Measurements from ENCODE around the gene PROZ.

Gene PROZ

DNA sequence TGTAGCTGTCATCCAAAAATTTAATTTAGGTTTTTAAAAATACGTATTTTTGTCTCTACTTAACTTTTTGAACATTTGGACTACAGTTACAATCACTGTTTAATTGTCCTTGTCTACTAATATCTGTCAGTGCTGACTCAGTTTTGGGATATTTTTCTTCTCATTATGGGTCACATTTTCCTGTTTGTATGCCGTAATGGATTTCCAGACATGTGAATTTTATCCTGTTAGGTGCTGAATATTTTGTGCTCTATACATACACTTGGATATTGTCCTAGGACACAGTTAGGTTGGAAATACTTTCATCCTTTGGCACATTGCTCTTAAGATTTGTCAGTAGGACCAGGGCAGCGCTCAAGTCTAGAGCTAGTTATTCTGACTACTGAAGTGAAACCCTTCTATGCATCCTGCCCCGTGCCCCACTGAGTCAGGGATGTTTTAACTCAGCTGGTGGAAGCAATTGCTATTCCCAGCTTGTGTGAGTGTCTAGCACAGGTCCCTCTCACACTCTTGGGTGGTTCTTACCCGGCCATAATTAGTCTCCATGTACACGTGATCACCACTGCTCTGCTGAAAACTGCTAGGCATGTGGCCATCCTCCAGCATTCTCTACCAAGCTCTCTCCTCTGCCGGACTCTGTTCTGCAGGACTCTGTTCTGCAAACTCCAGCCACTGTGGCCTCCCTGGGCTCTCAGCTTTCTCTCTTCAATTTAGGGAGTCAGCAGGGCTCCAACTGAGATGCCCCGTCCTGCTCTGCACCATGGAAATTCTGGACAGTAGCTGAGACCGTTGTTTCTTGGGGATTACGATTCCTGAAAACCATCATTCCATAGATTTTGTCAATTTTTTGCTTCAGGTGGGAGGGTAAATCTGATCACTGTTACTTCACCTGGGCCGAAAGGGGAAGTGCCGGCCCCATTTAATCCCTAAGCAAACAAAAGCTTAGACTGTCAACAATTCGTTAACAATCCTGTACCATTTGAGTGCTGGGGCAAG is 11.1 kb downstream of the PROZ start:
- no peak for DNase-seq (ENCODE audit: low spot score)
- TF ChIP-seq, protein P1, sequence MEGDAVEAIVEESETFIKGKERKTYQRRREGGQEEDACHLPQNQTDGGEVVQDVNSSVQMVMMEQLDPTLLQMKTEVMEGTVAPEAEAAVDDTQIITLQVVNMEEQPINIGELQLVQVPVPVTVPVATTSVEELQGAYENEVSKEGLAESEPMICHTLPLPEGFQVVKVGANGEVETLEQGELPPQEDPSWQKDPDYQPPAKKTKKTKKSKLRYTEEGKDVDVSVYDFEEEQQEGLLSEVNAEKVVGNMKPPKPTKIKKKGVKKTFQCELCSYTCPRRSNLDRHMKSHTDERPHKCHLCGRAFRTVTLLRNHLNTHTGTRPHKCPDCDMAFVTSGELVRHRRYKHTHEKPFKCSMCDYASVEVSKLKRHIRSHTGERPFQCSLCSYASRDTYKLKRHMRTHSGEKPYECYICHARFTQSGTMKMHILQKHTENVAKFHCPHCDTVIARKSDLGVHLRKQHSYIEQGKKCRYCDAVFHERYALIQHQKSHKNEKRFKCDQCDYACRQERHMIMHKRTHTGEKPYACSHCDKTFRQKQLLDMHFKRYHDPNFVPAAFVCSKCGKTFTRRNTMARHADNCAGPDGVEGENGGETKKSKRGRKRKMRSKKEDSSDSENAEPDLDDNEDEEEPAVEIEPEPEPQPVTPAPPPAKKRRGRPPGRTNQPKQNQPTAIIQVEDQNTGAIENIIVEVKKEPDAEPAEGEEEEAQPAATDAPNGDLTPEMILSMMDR (IDR thresholded peaks at IDR 0.05; ENCODE audit: extremely low read depth, missing control alignments) = no peak

DNA sequence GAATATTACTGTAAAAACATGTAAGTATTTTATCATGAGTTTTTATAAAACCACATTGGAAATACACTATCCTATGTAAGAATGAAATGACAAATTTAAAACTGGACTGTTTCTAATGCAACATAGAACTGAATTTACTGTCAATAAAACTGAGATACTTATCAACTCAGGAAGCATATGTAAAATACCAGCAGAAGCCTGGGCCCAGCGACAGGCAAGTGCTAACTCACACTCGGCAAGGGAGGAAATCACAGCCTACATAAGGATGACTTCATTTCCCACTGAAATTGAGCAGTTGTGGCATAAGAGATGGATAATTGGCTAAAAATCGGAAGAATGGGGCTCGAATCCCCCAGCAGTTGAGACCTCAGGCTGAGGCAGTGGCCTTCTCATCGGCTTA is 12.1 kb downstream of the PROZ start:
- no peak for DNase-seq (ENCODE audit: low spot score)
- TF ChIP-seq, protein P1 (IDR thresholded peaks at IDR 0.05; ENCODE audit: extremely low read depth, missing control alignments) = no peak

DNA sequence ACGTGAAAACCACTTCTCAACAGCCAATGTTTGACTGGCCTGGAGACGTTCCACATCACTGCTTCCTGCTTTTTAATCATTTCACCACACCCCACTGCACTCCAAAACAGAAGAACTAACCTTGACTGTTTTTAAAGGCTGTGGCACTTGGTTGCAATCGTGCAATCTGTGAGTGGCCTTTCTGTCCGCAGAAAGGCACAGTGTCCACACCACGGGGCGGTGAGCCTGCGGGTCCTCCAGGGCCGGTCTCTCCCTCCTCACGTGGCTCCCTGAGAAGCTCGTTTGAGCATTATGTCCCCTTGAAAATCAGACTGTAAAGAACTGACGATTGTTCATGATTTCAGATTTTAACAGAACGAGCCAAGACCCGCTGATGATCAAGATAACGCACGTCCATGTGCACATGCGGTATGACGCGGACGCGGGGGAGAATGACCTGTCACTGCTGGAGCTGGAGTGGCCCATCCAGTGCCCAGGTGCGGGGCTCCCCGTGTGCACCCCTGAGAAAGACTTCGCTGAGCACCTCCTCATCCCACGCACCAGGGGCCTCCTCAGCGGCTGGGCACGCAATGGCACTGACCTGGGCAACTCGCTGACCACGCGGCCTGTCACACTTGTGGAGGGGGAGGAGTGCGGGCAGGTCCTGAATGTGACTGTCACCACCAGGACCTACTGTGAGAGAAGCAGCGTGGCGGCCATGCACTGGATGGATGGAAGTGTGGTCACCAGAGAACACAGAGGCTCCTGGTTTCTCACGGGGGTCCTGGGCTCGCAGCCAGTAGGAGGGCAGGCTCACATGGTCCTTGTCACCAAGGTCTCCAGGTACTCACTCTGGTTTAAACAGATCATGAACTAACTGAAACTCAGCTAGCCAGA is 13.0 kb downstream of the PROZ start:
- TF ChIP-seq, protein P1 (IDR thresholded peaks at IDR 0.05; ENCODE audit: extremely low read depth, missing control alignments) = no peak
- DNase-seq (ENCODE audit: low spot score) = no peak

DNA sequence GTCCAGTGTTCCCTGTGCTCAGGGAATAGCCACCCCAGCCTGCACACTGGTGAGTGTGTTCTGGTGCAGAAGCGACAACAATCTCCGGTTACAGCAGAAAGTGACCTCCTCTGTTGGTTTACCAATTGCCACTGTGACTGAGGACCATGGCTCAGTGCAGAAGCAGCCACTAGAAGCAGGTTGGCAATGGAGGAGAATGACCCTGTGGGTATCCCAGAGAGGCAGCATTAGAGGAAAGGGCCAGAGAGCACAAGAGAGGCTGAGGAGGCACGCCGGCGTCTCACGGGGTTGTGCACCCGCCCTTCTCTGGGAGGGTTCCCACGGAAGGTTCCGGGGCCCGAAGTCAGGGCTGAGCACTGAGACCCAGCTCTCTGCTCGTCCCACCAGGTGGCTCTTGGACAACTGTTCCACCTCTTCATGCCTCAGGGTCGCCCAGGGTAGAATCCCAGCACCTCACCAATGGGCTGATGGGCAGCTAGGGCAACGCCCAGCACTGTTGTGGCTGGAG is 14.0 kb downstream of the PROZ start:
- DNase-seq (ENCODE audit: low spot score) = no peak
- TF ChIP-seq, protein P1 (IDR thresholded peaks at IDR 0.05; ENCODE audit: extremely low read depth, missing control alignments) = no peak

DNA sequence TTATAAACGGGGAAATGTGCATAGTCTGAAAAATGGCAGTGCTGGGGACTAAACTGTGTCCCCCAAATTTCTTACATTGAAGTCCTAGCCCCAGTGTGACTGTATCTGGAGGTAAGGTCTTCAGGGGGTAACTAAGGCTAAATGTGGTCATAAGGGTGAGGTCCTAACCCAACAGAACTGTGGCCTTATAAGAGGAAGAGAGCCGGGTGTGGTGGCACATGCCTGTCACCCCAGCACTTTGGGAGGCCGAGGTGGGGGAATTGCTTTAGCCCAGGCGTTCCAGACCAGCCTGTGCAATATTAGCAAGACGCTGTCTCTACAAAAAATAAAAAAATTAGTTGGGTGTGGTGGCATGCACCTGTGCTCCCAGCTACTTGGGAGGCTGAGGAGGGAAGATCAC is 17.8 kb downstream of the PROZ start:
- TF ChIP-seq, protein P1 (IDR thresholded peaks at IDR 0.05; ENCODE audit: extremely low read depth, missing control alignments) = no peak
- DNase-seq (ENCODE audit: low spot score) = no peak

DNA sequence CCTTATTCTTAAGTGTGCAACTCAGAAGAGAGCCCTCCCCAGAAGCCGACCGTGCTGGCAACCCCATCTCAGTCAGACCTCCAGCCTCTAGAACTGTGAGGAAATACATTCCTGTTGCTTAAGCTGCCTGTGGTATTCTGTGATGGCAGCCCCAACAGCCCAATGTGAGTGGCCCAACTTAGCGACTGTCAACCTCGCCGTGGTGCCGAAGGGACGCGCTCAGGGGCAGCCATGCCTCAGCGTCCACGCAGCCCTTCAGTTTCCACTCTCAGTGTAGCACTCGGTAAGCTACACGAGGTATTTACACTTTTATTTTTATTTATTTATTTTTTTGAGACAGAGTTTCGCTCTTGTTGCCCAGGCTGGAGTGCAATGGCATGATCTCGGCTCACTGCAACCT is 18.4 kb downstream of the PROZ start:
- TF ChIP-seq, protein P1 (IDR thresholded peaks at IDR 0.05; ENCODE audit: extremely low read depth, missing control alignments) = no peak
- DNase-seq (ENCODE audit: low spot score) = no peak
